Heart right ventricle (tissue), 16 donors: ENCODE data around the gene PGM5. TPM values are rescaled to one million over a fixed set of nuclear protein-coding genes. Genes with fewer than 3 reads are reported as not detected.
"Not testable (repeated sequence)": the region's sequence is repeated elsewhere in the genome, so short reads cannot be mapped to it uniquely, and the experiment has no call there.

Source experiments
- ATAC-seq, 8 donors: fragments of 200-7000 bp; cut with Tn5 transposase; one replicate each; pipeline ENCODE4 v1.9.1; 2020; ENCODE audit warnings: mild to moderate bottlenecking in 8 of 8, moderate library complexity in 8 of 8, moderate number of reproducible peaks in 1 of 8
- DNase-seq, 2 donors: peaks; one replicate each; pipeline ENCODE4 v3.0.0-alpha.2; 2020
- H3K27ac ChIP-seq, 10 donors: fragments of 200-600 bp; sonication (generic) in 2 of 10; one replicate each; pipeline versions ENCODE4 v1.5.0 to v1.8.0; 2020 to 2022; ENCODE audit warnings: mild to moderate bottlenecking in 3 of 10
- H3K27me3 ChIP-seq, 7 donors: fragments of 200-600 bp; one replicate each; pipeline ENCODE4 v1.8.0; 2021 to 2022; ENCODE audit warnings: mild to moderate bottlenecking in 2 of 7
- H3K36me3 ChIP-seq, 9 donors: fragments of 200-600 bp; sonication (generic) in 1 of 9; one replicate each; pipeline versions ENCODE4 v1.5.0 to v1.8.0; 2020 to 2022; ENCODE audit warnings: mild to moderate bottlenecking in 2 of 9
- H3K4me1 ChIP-seq, 9 donors: fragments of 200-600 bp; sonication (generic) in 1 of 9; one replicate each; pipeline versions ENCODE4 v1.5.0 to v1.8.0; 2020 to 2022; ENCODE audit warnings: mild to moderate bottlenecking in 4 of 9
- H3K4me3 ChIP-seq, 10 donors: fragments of 200-600 bp; sonication (generic) in 2 of 10; one replicate each; pipeline versions ENCODE4 v1.5.0 to v1.8.0; 2020 to 2022; ENCODE audit warnings: mild to moderate bottlenecking in 7 of 10, moderate library complexity in 2 of 10
- H3K9me3 ChIP-seq, 11 donors: fragments of 200-600 bp in 10 of 11; sonication (generic) in 2 of 11; one replicate each; pipeline versions ENCODE4 v1.5.0 to v1.8.0; 2013 to 2022; ENCODE audit warnings: mild to moderate bottlenecking in 2 of 11, control low read depth in 1 of 11, moderate library complexity in 1 of 11
- CTCF ChIP-seq, 9 donors: fragments of 200-600 bp; sonication (generic) in 2 of 9; IDR thresholded peaks; one replicate each; pipeline versions ENCODE4 v1.5.0 to v1.8.0; 2021 to 2022; ENCODE audit warnings: antibody characterized with exemption in 9 of 9, mild to moderate bottlenecking in 5 of 9, moderate library complexity in 1 of 9
- WGBS, 2 donors: extraction: QIAGEN DNeasy Blood & Tissue Kit; methylation state at CpG; one replicate each; pipeline ENCODE4 v1.1.7; 2013; ENCODE audit warnings: inconsistent platforms in 1 of 2; 5-methylcytosine and 5-hydroxymethylcytosine counted together
- intact Hi-C, 10 donors: fragments of 100-400 bp; cut with DNase I; formaldehyde crosslinking; loops; one replicate each; pipeline versions ENCODE4 v1.11.1 to v1.14.2; 2022
- long read RNA-seq, 3 donors: library from polyadenylated mRNA; unstranded; transcript quantifications; one replicate each; pipeline ENCODE4 v2.0.0, GENCODE V29; 2020 to 2021
- polyA plus RNA-seq, 2 donors: library from polyadenylated mRNA; stranded (reverse); fragments of 200-250 nt; gene quantifications; one replicate each; pipeline ENCODE4 v1.2.3, GENCODE V29; 2013
- total RNA-seq, 10 donors: library from RNA; stranded (reverse); fragmentation: NEBNext Ultra II Directional in 3 of 10; extraction: Animal tissue kit (Norgen Biotek cat#: 25700) in 3 of 10; gene quantifications; one replicate each; pipeline versions ENCODE4 v1.2.1 to v1.2.4, GENCODE V29; 2021 to 2023
- donor health status: Arrhythmogenic right ventricular cardiomyopathy.
- donor health status: ischemic (EF 13 %, LVEDD 7.1; RV severe dilation, severe dysfunction).
- donor health status: healthy with polysubstance abuse.
- donor health status: DM: no; HTN: yes; CAD: no.
- donor health status: DM: no; HTN: no; CAD: no.
- donor health status: ischemic (EF 25% LVEDD 6.9; RV normal size, moderate dysfunction).
- donor health status: ischemic (EF 25% LVEDD 5.7; RV mildly dilated, moderate dysfunction).
- donor health status: healthy.
- donor health status: DM: yes; HTN: yes; CAD: no.
- donor health status: Ischemic cardiomyopathy.
- donor health status: ischemic (EF 35%, LVEDD 5.7; RV mildly dilated, moderate dysfunction).
- donor health status: nonischemic (EF 11% LVEDD 7.7; RV severe dilation, severe dysfunction).
- donor health status: DM: yes; HTN: yes; CAD: no.
- donor health status: PGD.
- donor health status: ischemic (EF 29% LVEDD 5.4; RV normal size, mild dysfunction).
- donor health status: nonischemic (EF 23%, LVEDD 6.1; RV moderate dilation, normal function).

PGM5 gene
- total RNA-seq (100 to 1,000 TPM; 133 to 245 (median 181) TPM), polyA plus RNA-seq (10 to 100 TPM; 26.8 to 58.1 TPM)
- long read RNA-seq, donor 1, transcript PGM5-202 (11 exons, 3,338 nt), result major isoform, 8 of 32 reads
- long read RNA-seq, donor 1, partial matches to known transcripts, result 17 of 32 reads
- long read RNA-seq, donor 1, other reads (novel, unspliced or antisense), result 7 of 32 reads
- long read RNA-seq, donor 2, transcript PGM5-202 (11 exons, 3,338 nt), result major isoform, 17 of 60 reads
- long read RNA-seq, donor 2, partial matches to known transcripts, result 27 of 60 reads
- long read RNA-seq, donor 2, other reads (novel, unspliced or antisense), result 16 of 60 reads
- long read RNA-seq, donor 3, transcript PGM5-202 (11 exons, 3,338 nt), result major isoform, 14 of 49 reads
- long read RNA-seq, donor 3, partial matches to known transcripts, result 25 of 49 reads
- long read RNA-seq, donor 3, other reads (novel, unspliced or antisense), result 10 of 49 reads

DNA sequence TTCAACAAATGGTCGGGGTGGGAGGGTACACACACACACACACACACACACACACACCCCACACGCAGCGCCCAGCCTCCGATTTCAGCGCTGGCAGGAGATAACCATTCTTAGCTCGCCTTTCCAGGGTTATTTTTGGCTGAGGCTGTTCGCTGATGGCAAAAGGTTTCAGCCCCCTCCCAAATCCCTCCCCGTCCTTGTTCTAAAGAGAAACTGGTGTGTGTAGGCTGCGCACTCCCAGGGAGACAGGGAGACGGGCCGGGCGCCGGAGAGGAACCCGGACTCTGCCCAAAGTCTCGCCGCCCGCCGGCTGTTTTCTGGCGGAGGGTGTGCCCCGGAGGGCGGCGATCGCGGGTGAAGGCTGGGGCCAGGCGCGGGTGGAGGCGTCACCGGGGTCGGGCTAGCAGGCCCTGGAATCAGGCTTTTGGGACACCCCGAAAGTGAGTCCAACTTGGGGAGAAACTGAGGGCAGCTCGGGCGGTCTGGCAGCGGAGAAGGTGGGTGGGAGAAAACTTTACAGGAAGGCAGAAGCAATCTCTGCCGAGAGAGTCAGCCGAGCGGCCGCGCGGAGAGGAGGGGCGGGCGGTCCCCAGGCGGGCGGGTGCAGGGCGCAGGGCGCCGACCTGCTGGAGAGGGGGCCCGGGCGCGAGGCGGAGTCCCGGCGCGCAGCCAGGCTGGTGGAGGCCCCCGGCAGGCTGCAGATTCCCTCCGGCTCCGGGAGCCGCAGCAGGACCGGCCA is at the start of gene PGM5:
PGM5 (plus strand) TSS at position 232 of the 739 bp plus-strand sequence. CDS start 517 bp downstream, outside the sequence.
- peak; percentile 82 to 92 (median 85) for ATAC-seq
- 0 to 1% methylated on average over 43 to 58 of the region's 58 CpGs for WGBS, 2 donors
- intact Hi-C loops, result loop anchor here in 4 of 10 donors (10.0 kb wide), 2 partner anchors 138 to 148 kb away; no protein-coding TSS in a partner anchor

GRCh38 chr9:68307127-68307526 is 49.3 kb upstream of the PGM5 start:
- peak; percentile 25 to 72 (median 60) for ATAC-seq
- H3K4me1 ChIP-seq, H3K36me3 ChIP-seq, DNase-seq, H3K27ac ChIP-seq, H3K4me3 ChIP-seq, intact Hi-C loops, H3K27me3 ChIP-seq, H3K9me3 ChIP-seq: not testable (repeated sequence)
- WGBS, 2 donors, result 22% methylated on average over 15 to 16 of the region's 35 CpGs

More for the DNA sequence above, at the start of gene PGM5:
- peak; percentile 60 to 71 for DNase-seq
- H3K27me3 ChIP-seq, result peaks cover 0 to 11% (median 0%) of the 10 kb centered on the region in 7 donors
- peak within 1 kb of the TSS; percentile 47 to 95 (median 74) for H3K4me3 ChIP-seq
- not testable (repeated sequence) for H3K36me3 ChIP-seq, H3K9me3 ChIP-seq
- peak within 1 kb of the TSS; percentile 74 to 97 (median 93) for H3K27ac ChIP-seq
- H3K4me1 ChIP-seq, result peaks cover 0 to 31% (median 6%) of the 10 kb centered on the region in 9 donors
- TF ChIP-seq CTCF (IDR thresholded peaks at IDR 0.05), result peak in 1 of 9 donors; percentile 16

DNA sequence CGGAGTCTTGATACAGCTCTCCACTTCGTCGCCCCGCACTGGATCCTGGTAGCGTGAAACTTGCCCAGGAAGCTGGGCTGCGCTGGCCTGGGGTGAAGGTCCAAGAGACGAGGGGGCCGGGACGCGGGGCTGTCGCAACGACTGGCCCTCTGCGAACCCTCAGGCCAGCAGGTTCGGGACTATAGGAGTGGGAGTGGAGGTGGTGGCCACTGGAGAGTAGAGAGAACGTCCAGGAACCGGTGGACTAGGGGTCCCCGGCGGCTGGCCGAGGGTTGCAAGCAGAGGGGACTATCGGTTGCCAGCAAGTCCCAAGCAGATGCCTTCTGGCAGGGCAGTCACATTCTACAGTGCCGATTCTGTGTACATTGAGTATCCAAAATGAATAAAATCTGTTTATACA is 48.8 kb upstream of the PGM5 start:
- H3K4me1 ChIP-seq, DNase-seq, H3K36me3 ChIP-seq, H3K27ac ChIP-seq, H3K27me3 ChIP-seq, H3K9me3 ChIP-seq, intact Hi-C loops, H3K4me3 ChIP-seq: not testable (repeated sequence)
- ATAC-seq, result peak; percentile 6 to 68 (median 32)
- WGBS, 2 donors, result 16 to 29% methylated on average over 16 to 17 of the region's 21 CpGs

DNA sequence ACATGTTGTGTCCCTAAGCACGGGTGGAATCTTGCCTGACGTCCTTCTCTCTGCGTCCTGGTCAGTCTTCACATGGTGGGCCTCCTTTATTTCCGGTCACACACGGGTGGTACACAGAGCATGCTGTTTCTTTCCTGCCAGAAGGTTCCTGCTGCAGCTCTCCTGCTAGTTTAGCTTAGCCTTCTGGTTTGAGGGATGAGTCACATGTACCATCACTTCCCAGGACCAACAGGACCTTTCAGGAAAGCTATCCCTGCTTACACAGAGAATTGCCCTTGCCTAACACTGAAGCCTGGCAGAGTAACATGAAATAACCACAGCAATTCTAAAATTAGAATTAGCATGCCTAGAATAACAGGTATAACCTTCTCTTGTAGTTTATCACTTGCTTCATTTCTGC is 45.2 kb upstream of the PGM5 start:
- H3K27ac ChIP-seq, H3K36me3 ChIP-seq, H3K4me1 ChIP-seq, H3K4me3 ChIP-seq, H3K9me3 ChIP-seq, ATAC-seq, DNase-seq, intact Hi-C loops: not testable (repeated sequence)
- no CpG with 5 or more reads among the region's 5 CpGs for WGBS, 2 donors
- H3K27me3 ChIP-seq, result peaks cover 0 to 14% (median 6%) of the 10 kb centered on the region in 7 donors

GRCh38 chr9:68318209-68318608 is 38.2 kb upstream of the PGM5 start:
- intact Hi-C loops, H3K9me3 ChIP-seq, DNase-seq, H3K36me3 ChIP-seq, H3K4me1 ChIP-seq, H3K27ac ChIP-seq, H3K4me3 ChIP-seq: not testable (repeated sequence)
- 64 to 72% methylated on average over 9 of the region's 10 CpGs for WGBS, 2 donors
- H3K27me3 ChIP-seq, result peaks cover 0 to 11% (median 5%) of the 10 kb centered on the region in 7 donors
- ATAC-seq, result peak in 2 of 8 donors; percentile 7 to 17

- H3K27ac ChIP-seq, H3K27me3 ChIP-seq, H3K36me3 ChIP-seq, intact Hi-C loops, H3K4me1 ChIP-seq, DNase-seq, ATAC-seq, H3K9me3 ChIP-seq, H3K4me3 ChIP-seq: not testable (repeated sequence)
- 46 to 75% methylated on average over 2 to 9 of the region's 24 CpGs for WGBS, 2 donors
These were observed 32.7 kb upstream of the PGM5 start for GRCh38 chr9:68323749-68324148.

DNA sequence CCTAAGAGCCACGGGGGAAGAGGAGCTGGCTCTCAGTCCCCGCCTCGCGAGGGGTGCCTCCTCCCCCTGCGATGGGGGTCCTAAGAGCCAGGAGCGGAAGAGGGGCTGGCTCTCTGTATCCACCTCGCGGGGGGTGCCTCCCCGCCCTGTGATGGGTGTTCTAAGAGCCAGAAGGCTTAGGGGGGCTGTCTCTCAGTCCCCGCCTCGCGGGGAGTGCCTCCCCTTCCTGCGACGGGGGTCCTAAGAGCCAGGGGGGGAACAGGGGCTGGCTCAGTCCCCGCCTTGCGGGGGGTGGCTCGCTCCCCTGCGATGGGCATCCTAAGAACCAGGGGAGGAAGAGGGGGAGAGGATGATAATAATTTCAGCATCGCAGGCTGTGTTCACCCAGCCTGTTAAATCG is 31.9 kb upstream of the PGM5 start:
- H3K9me3 ChIP-seq, H3K36me3 ChIP-seq, DNase-seq, intact Hi-C loops, H3K27me3 ChIP-seq, H3K4me3 ChIP-seq, H3K4me1 ChIP-seq, H3K27ac ChIP-seq: not testable (repeated sequence)
- 3 to 14% methylated on average over 5 to 6 of the region's 20 CpGs for WGBS, 2 donors
- peak in 3 of 8 donors; percentile 26 to 37 (median 28) for ATAC-seq

- H3K4me1 ChIP-seq, DNase-seq, H3K9me3 ChIP-seq, ATAC-seq, H3K4me3 ChIP-seq, H3K27me3 ChIP-seq, H3K27ac ChIP-seq, intact Hi-C loops, H3K36me3 ChIP-seq: not testable (repeated sequence)
- WGBS, 2 donors, result 80 to 84% methylated on average over 2 of the region's 4 CpGs
These were observed 27.3 kb upstream of the PGM5 start for GRCh38 chr9:68329106-68329505.

DNA sequence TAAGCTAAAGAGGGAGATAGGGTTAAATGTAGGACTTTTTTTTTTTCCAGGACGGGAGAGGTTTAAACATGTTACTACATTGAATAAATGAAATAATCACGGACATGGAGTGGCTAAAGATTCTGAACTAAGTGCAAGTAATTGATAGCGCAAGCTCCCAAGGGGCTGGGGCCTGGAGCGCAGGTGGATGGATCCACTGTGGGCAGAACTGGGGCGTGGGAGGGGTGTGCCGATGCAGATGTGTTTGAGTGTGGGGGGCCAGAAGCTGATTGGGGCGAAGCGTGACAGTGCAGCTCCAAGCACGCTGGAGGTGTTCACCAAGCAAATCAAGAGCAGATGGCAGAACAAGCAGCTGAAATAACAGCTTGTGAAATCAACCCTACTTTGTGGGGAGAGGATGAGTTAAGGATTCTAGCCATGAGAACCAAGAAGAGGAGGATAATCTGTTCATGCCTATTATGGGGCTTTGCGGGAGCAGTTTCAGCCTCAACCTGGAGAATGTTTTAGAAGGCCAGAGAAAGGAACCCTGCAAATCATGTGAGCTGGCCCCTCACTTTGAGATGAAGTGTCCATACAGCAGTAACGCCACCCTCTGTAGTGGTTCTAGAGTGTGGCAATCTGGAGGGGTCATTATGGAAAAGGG is 25.8 kb upstream of the PGM5 start:
- H3K4me1 ChIP-seq, H3K27me3 ChIP-seq, ATAC-seq, H3K4me3 ChIP-seq, DNase-seq, H3K36me3 ChIP-seq, intact Hi-C loops, H3K27ac ChIP-seq, H3K9me3 ChIP-seq: not testable (repeated sequence)
- WGBS, 2 donors, result 87 to 93% methylated on average over 7 of the region's 11 CpGs
